PC-3 (cell line): Measurements from ENCODE around the gene HSD3B7.

Experiments
- CTCF ChIP-seq: fragments of 300-600 bp; sonication (generic); conservative IDR thresholded peaks from 2 replicates; pipeline ENCODE4 v1.5.1; 2017; ENCODE audit warnings: antibody characterized with exemption, low read depth, mild to moderate bottlenecking, low read length
- EZH2 ChIP-seq: fragments of 300-600 bp; sonication (generic); IDR thresholded peaks from one replicate; pipeline ENCODE4 v1.6.1; 2017; ENCODE audit warnings: antibody characterized with exemption, mild to moderate bottlenecking, low read length; ENCODE audit not compliant: unreplicated experiment
- EZH2phosphoT487 ChIP-seq: fragments of 300-600 bp; sonication (generic); IDR thresholded peaks from 2 replicates; pipeline ENCODE4 v1.6.1; 2018; ENCODE audit warnings: mild to moderate bottlenecking, antibody characterized with exemption, low read length, borderline replicate concordance

- no peak for TF ChIP-seq CTCF
- no peak for TF ChIP-seq EZH2
- no peak for TF ChIP-seq EZH2phosphoT487
Observed at GRCh38 chr16:30942426-30942806, 42.6 kb upstream of the HSD3B7 start.
